ENCODE measurements around the gene ROBO1.
"Not testable (repeated sequence)": the region's sequence is repeated elsewhere in the genome, so short reads cannot be mapped to it uniquely, and the experiment has no call there.

Gene ROBO1

DNA sequence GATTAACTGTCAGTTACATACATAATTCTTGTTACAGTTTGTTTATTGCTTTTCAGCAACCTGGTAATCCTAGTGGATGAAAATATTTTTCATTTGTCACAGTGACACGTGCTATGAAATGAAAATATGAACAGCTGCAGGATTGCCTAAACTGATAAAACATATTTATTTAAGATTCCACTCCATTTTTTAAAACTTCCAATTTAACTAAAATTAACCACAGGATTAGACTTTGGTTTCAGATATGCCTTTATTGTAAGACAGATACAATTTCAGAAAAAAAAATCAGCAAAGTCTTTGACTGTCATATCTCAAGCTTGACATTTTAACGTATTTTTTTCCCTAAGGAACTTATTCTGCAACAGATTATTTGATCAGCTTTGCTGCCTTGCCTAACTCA lies 550.7 kb downstream of the ROBO1 start:
- no peak for DNase-seq

DNA sequence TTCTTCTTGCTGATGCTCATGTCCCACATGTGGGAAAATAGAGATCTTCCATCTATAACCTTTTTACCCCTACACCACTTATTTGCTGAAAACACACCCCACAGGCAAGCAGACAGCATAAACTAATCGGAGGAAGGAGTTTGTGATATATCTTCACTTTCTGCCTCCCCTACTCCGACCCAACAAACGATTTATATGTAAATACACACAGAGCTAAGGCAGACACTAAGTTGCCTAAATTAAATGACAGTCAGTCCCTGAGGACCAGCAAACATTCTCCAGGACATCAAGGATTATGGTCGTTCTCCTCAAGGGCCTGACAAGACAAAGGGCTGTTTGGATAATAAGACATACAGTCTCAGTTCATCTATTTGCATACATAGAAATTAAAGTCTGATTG lies 552.5 kb downstream of the ROBO1 start:
- no peak for DNase-seq

DNA sequence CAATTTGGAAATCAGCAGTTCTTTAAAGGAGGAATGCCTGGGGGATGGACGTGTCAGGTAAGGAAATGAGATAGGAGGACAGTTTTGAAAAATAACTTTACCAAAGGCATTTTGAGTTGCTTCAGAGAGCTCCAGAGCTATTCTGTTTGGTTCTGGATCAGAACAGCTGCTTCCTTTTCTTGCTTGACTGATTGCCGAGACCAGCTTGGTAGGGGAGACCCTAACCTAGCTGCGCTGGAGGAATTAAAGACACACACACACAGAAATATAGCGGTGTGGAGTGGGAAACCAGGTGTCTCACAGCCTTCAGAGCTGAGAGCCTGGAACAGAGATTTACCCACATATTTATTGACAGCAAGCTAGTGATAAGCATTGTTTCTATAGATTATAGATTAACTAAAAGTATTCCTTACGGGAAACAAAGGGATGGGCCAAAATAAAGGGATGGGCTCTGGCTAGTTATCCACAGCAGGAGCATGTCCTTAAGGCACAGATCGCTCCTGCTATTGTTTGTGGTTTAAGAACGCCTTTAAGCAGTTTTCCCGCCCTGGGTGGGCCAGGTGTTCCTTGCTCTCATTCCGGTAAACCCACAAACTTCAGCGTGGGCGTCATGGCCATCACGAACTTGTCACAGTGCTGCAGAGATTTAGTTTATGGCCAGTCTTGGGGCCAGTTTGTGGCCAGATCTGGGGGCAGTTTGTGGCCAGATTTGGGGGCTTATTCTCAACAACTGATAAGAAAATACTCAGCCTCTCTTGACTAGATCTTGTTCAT lies 556.0 kb downstream of the ROBO1 start:
- DNase-seq: no peak

DNA sequence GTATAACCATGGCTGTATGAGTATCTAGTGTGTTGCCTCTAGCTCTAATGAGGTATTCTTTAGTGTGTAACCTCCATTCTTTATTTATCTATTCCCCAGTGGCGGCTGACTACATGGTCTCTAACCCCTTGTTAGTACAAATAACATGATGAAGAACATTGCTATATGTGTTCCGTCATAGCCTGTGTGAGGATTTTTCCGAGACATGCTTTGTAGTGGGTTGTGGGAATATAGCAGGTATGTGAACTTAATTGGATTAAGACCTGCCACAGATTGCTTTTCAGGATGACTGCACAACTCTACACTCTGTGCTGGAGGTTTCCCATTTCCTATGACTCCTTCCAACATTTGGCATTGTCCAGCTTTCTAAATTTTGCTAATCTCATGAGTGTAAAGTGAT lies 563.4 kb downstream of the ROBO1 start:
- no peak for DNase-seq

DNA sequence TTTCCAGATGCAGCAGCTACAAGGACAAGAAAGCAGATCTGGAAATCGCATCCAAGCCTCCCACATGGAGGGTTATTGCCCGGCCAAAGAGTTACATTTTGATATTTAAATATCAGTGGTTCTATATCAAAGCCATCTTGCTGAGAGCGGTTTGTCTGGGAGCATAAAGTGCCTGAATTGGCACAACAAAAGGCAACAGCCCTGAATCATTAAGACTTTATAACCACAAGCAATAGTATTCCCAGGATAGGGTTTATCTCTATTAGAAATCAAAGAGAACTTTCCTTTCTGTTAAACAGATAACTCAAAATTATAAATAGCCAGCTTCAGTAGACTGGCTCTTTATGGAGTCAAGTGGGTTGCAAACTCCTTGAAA lies 564.7 kb downstream of the ROBO1 start:
- DNase-seq: no peak

DNA sequence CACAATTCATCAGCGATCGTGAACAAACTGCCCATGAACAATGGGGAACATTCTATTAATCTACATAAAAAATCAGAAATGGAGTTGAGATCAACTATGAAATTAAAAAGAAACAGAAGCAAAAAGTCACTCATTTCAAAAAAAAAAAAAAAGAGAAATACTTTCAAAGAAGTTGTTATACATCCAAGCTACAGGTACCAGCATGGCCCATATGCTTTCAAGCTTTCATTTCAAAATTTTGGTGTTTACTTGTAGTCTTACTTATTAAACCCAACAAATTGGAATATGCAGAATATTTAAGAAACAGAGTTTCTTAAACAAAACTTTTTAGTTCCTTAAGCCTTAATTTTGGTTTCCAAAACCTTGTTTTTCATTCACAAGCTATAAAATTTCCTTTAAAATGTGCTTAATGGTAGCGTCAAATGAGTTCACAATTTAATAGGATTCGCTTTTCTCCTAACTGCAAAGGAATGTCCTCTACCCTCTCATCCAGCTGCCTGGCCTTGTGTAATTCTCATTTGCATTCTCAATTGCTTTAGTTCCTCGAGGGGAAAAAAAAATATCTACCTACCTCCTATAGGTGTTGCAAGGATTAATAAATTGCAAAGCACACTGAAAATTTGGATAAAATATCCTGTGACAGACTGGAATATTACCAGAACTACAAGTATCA lies 565.2 kb downstream of the ROBO1 start:
- DNase-seq: no peak

DNA sequence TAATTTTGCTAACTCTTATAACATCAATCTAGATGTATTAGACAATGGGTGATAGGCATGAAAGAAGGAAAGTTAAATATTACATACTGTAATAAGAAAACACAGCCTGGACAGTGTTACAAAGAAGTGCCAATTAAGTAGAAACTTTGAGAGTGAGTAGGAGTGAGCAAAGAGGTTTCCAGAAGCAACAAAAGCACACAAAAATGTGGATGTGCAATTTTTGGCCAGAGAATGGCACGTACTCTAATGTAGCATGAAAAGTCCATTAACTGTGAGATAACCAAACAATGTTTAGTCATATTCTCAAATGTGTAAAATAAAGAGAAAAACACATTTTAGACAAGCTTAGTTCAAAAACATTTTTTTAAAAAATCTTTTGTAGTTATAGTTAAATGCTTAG lies 567.3 kb downstream of the ROBO1 start:
- DNase-seq: no peak

DNA sequence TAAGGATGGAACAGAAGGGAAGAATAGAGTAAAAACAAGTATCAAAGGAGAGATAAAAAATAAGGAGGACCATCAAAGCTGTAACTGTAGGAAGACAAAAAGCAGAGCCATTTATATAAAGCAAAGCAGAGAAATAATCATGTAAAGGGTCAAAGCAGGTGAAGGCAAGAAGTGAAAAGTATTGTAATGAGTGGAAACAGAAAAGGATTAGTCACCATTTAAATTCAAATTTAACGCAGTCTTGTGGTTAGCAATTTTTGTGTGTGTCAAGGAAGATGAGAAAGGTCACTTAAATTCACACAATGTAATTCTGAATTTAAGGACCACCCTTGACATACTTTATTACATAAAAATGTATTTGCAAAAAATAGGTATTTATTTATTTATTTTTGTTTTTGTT lies 567.8 kb downstream of the ROBO1 start:
- no peak for DNase-seq

DNA sequence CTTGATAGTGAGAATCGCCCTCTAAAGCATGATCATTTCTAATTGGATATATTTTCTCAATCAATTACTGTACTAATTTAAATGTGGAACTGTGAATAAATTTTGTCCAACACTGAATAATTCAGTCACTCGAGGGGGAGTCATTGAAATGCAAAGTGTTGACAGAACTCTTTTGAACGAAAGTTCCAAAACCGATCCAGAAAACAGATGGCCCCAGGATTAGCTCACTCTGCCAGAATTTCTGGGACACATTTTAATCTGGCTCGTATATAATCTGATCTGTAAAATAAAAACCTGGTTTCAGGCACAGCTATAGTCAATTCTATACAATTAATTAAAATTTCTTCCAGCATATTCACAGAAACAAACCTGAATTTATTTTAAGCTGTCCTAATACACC lies 580.4 kb downstream of the ROBO1 start:
- no peak for DNase-seq

DNA sequence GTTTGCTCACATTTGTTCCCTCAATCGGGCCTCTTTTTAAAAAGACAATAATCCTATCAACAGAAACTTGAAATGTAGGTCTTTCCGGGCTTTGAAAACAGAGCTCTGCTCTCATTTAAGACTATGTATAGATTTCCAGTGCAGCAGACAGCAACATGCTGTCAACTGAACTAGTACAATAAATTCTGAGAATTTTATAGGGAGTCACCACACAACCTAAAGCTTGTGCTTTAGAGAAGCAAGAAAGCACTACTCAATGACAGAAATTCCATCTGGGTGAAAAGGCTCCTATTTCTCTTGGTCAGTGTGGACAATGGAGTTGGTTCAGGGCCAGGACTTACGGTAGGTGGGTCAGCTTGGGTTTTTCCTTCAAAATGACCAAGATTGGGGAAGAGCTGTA lies 583.5 kb downstream of the ROBO1 start:
- DNase-seq: no peak

DNA sequence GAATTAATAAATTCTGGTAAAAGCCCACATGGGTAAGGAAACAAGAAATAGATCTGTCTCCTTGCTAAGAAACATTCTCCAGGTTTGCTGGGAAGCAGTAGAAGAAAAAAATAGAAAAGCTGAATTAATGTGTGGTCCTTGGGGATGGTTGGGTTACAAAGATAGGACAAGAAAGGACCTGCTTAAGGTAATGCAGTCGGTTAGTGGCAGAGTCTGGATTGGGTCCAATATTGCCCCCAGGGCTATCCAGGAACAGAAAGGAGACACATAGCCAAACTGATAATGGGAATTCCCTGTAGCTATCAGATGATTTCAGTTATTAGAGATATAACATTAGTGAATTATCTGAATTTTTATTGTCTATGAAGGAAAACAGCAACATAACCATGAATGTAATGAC lies 584.3 kb downstream of the ROBO1 start:
- no peak for DNase-seq

DNA sequence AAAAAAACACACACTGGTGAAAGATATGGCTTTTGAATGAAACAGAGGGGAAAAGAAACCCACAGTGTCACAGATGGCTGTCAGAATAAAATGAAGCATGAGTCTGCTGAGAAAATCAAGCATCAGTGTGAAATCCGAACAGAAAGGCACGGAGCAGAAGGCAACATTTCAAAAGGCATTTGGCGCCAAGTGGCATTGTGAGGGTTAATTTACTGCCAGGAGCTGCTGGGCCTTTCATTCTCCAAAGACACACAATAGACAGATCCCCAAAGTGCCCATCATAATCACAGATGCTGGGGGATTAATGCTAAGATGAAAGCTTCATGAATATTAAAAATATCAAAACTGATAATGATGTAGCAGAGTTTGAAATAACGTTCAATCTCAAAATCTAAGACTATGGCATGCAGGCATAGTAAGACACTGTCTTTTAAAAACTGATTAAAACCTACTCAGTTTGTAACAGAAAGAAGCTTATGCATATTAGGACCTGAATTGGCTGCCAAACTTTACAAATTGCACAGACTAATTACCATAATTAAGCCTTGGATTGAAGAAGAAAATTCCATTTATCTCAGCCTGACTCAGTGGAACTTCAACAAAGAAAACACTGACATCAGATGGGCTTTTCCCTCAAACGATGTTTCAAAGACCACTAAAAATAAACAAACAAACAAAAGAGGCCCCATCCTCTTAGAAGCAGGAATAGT lies 589.2 kb downstream of the ROBO1 start:
- no peak for DNase-seq

DNA sequence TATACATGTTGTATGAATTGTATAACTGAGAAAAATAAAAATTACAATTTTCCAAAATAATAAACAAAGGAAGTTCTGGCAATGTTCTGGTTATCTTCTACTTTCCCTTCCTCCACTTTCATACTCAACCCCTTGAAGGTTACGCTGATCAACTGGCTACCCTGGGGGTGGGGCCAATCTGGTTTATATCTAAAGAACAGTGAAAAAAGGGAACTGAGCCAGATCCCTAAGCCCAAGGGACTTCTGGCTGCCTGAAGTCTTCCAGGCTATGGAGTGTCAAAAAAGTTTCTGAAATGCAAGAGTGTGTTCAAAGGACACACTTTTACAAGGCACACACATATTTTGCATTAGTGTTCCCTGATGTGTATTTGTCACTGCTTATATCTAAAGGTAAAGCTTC lies 591.9 kb downstream of the ROBO1 start:
- no peak for DNase-seq

DNA sequence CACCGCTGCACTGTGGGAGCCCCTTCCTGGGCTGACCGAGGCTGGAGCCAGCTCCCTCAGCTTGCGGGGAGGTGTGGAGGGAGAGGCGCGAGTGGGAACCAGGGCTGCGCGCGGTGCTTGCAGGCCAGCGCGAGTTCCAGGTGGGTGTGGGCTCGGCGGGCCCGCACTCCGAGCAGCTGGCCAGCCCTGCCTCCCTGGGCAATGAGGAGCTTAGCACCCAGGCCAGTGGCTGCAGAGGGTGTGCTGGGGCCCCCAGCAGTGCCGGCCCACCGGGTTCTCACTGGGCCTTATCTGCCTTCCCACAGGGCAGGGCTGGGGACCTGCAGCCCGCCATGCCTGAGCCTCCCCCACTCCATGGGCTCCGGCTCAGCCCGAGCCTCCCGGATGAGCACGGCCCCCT lies 594.5 kb downstream of the ROBO1 start:
- DNase-seq: not testable (repeated sequence)

DNA sequence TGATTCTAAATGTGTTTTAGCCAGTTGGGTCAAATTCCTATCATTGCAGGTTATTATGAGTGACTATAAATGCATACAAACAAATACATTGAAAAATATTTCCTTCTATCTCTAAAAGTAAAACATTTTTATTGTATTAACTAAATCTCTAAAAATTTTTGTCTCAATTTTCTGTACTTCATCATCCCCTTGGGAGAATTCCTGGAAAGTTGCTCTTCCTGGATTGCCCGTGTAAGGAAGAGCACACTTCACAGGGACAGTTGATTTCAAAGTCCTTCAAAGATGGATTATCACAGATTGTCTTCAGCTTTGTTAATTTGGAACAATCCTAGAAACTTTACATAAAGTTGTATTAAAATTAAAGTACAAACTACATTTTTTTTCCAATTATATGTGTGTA lies 595.6 kb downstream of the ROBO1 start:
- no peak for DNase-seq

DNA sequence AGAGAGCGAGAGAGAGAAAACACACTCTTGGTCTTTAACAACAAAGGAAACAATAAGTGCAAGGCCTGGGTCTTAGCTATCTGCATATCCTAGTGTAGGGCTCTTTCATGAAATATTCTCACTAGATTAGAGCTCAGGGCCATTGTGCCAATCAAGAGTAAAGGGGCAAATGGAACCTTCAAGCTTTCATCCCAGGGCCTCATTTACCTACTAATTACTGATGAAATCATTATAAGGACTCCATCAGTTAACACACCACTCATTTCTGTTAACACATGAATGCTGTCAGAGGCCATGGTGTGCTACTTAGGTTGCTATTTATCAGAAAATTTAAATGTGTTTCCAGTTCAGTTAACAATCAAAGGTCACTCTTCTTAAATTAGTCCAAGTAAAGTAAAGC lies 597.8 kb downstream of the ROBO1 start:
- no peak for DNase-seq

DNA sequence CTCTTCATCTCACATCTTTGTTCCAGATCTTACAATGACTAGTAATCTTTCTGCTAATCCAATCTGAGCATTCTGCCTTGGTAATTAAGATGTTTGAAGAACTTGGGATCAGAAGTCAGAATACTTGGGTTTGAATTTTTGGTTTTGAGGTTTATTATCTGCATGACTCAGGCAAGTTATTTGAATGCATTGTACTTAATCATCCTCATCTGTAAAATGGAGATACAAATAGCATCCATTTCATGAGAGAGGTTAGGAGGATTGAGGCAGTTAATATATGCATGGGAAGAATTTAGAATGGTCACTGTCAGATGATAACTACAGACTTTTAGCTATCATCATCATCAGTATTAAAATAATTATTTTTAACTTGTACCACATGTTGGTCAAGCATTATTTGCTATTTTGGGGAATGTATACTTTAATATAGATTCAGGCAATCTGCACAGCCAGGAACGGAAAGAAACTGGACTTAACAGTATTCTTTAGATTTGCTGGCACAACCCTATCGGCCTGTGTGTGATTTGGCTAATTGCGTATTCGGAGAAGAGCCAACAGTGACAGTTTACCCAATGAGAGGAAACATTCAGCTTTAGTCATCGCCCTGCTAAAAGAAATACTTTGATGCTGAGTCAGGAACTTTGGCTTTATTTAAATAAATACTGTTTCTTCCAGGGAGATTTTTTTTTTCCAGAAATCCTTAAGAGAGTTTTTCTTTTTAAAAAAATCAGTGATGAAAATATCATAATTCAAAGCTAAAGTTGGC lies 600.0 kb downstream of the ROBO1 start:
- no peak for DNase-seq

DNA sequence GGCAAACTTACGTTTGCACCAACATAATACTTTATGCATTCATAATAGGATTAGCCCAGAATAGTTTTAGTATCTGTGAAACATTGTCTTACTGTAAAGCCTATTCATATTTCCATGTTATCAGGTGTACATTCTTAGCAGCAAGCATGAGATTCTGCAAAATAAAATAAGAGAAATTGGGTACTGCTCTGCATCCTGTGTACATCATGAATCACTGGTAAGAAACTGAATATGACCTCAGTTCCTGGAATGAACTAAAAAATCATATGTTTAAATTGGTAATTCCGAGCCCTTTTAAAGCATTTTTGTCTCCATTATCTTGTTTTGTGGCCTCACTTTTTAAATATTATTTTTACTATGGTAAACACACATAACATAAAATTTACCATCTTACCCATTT lies 605.1 kb downstream of the ROBO1 start:
- DNase-seq: no peak

DNA sequence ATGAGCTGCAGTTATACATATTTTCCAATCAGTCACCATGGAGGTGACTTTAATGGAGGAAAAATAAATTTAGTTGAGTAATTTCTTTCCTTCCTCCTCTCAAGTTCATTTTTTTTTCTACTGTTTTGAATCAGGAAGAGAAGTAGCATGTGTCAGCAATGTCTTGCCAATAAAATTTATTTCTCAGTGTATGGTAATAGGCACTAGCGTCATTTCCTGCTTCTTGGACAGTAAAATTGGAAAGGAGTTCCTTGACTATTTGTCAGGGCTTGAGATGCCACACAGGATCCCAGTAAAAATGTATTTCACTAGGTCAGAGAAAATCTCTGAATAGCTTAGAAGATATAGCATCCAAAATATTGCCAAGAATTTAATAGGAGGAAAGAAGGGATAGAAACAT lies 605.9 kb downstream of the ROBO1 start:
- no peak for DNase-seq

DNA sequence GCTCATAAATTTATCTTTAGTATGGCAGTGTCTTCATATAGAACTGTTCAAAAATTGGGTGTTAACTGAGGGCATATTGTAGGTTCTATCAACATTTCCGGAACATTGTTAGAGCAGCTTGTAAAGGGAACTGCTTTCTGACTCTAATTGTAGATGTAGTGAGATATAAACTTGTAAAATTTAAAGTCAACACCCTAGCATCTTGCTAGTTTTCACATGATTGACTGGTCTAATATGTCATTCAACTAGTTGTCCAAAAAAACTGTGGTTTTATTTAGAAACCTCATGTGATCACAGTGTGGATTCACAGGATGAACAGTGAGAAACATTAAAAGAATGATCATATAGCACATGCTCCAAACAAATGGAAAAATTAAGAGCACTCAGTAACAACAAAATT lies 607.4 kb downstream of the ROBO1 start:
- no peak for DNase-seq

DNA sequence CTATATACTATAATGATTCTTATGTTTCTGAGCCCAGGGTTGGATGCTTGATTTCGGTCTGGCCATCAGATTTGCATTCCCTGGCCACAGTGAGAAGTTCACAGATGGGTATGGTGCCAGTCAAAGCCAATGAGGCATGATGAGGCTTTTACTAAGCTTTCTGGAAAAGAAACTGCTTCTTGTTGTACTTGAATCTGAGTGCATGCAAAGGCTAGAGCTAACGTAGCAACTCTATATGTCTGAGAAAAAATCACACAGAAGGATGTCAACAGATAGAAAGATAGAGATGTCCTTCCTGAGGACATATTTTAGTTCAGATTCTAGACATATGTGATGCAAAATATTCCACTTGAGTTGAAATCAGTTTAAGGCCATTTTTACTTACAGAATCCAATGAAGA lies 608.1 kb downstream of the ROBO1 start:
- DNase-seq: no peak

DNA sequence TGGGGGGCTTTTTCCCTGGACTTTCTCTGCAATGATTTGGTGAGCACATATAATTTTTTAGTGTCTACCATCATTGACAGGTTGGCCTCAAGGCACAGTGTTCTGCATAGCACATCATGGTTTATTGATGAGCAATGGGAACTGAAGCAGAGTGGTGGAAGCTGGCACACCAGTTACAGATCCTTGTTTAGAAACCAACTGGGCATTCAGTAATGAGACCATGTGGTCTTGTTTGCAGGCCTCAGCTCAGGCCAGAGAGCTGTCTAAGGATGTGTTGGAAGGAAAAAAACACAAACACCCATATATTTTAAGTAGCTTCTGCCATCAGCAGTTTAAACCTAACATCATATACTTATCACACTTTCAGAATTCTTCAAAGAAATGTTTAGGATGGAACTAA lies 610.6 kb downstream of the ROBO1 start:
- no peak for DNase-seq

DNA sequence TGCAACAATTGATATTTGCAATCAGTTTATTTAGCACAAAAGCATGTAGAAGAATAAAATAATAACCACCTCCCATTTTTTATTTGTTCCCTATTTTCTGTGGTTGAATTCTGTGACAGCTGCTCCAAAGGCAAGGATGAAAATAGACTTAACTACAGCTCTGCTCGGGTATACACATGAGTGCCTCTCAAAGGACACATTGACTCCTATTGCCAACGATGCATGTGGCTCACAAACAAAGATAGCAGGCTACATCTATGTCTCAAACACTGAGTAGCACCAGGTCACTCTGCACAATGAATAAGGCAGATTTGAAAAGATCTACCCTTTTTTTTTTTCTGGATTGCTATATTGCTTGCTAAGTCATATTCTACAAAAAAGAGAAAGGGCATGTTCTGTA lies 612.9 kb downstream of the ROBO1 start:
- no peak for DNase-seq

DNA sequence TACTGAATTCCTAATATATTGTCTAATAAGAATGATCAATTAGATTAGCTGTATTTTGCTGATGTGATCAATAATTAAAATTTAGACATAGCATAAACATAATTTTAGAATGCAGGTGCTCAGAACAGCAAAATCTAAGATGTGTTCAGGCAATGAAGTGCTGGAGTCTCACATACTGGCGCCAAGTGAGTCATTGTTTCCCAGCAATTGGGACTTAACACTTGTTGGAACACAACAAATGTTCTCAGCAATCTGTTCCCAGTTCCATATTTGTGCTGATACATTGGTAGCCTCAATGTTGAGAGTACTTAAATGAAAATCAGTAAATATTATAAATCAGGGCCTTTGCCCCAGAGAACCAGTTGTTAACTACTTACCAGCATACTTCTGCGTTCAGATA lies 619.0 kb downstream of the ROBO1 start:
- DNase-seq: no peak

Measured in activated T-cell treated with anti-CD3 and anti-CD28 coated beads for 4 hours (primary cell).